NCI-H1105 (cell line): ENCODE data around the gene RPL10.

Experiments used
- DNase-seq: peaks from one replicate; lab custom pipeline; 2025; lab: John Stamatoyannopoulos, UW

The RPL10 gene

DNA sequence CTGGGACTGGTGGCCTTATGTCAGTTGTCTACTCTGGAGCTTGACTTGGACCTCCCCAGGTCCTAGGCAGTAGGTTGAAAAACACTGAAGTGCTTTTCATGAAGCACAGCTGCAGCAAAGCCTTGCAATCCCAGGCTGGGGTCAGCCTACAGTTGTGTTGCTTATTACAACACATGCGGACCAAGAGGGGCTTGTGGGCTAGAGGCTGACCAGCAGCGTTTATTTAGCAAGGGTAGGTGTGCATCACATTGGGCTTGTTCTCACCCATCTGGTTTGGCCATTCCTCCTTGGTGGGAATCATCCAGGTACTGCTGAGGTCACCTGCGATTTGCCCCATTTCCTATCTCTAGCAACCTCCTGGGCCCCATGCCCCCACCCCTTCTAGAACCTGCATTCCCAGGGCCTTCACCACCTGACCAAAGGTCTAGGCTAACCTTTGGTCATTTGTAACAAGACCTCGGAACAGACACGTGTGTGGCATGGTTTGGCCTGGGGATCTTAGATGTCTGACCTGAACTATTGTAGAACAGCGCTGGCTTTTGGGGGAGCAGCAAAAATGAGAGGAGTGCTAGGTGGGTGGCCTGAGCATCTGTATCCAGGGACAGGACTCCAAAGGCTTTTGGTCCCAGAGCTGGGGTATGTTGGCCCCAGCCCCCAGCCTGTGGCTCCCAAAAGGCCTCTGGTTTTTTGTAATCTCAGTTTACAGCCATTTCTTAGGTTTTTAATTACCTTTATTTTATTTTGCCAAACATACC, 3.0 kb downstream of the RPL10 start:
- no peak for DNase-seq

DNA sequence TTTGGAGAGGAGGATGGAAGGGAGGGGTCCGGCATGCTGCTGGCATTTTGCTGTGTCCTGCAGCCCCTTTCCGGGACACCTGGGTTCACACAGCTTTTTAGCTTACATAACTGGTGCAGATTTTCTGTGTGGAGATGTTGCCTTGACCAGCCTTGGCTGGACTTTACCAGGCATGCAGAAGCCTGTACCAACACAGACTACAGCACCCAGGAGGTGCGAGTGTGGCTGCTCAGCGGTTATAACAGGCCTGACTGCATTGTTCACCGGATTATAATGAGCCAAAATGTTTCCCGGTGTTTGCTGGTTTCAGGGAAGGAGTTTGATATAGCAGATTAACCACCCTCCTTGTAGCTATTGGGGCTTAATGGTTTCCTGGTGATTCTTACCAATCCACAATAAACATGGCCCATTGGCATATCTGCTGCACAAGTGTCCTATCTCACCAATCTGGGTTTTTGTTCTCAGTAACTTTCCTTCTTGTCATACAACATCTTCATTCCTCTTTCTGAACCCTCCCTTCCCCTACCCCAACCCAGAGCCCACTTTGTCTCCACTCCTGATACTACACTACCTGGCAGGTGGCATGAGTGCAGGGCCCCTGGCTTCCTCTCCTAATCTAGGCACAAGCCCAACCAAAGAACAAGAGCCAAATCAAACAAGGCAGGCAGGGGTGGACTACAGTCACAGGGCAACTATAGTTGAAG, 3.9 kb downstream of the RPL10 start:
- no peak for DNase-seq

DNA sequence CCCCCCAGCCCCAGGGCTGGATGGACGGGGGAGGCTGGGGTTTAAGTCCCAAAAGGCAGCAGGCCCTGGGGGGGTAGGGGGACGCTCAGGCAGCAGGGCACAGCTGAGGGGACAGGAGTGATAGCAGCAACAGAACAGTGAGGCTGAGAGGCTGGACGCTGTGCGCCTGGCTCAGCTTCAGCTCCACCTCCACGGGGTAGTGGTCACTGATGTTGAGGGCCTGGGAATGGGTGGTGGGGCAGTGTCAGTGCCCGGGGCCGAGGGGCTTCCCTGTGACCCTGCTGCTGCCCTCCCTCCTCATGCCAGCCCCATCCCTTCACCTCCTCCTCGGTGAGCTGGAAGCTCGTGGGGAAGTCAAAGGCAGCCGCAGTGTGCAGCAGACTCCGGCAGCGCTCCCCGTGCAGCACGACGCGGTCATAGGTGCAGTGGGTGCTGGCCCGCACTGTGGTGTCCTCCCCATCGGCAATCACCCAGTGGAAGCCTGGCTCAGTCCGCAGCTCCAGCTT, 4.5 kb downstream of the RPL10 start:
- DNase-seq: no peak

DNA sequence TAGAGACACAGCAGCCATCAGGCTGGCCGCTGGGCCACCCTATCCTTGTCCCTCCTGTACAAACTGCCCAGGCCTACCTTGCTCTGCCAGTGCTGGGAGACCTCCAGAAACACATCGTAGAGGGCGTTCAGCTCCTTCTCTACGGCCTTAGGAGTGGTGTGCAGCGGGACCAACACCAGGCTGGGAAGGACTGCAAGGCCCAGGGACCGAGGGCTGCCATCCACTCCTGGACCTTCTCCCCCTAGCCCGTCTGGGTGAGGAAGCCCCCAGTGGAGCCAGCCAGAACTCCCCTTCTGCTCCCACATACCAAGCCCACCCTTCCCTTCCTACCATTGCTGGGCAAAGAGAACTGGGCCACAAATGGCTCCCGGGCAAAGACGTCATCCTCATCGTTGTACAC, 5.0 kb downstream of the RPL10 start:
- no peak for DNase-seq

DNA sequence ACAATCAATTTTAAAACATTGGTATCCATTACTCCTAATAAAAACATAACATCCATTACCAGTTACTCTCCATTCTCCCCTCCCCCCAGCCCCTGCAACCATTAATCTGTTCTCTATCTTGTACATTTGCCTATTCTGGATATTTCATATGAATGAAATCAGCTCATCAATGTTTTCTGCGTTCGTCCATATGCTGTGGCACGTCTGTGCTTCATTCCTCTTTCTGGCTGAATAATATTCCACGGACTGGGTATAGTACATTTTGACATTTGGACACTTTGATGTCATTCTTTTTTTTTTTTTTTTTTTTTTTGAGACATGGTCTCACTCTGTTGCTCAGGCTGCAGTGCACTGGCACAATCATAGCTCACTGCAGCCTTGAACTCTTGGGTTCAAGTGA, 5.7 kb downstream of the RPL10 start:
- DNase-seq: no peak

DNA sequence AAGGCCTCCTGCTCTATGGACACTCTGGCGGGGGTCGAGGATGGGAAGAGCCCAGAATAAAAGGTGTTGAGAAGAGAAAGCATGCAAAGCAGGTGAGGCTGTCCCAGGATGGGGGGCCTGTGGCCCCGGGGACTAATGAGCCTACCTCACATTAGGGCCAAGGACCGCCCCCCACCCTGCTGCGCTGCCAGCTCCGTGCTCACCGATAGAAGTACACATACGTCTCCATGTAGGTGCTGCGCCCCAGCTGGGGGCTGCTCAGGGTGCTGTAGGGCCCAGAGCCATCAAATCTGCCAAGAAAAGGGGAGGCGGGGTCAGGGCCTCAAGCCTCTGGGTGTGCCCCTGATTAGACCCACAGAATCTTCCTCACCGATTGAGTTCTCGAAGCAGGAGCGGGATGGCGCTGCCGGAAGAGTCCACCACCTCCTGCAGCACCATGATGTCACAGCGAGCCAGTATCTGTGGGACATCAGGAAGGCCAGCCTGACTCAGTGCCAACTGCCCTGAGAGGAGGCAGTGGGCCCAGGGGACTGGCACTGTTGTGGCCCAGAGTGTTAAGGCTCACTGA, 6.5 kb downstream of the RPL10 start:
- DNase-seq: no peak

DNA sequence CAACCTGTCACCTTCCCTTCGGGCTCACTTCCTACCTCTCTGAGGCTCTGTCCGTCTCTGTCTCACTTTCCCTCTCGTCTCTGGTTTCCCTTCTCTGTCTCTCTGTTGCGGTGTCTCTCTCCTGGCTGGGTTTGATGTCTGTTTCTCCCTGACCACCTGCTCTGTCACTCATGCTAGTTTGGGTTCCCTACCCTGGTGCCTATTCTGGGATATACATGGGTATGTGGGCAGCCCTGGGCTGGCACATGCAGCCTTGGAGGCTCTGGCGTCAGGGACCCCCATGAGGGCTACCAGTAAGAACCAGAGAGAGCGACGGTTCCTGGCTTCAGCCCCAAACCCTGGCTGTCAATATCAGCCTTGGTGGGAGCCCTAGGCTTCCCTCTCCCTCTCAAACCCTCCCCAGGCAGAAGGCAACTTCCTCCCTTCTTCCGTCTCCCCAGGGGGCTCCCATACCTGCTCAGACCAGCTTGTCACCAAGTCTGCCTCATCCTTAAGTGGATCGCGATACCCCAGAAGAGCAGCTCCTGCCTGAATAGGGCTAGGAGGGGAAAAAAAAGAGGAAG, 10.6 kb downstream of the RPL10 start:
- no peak for DNase-seq

DNA sequence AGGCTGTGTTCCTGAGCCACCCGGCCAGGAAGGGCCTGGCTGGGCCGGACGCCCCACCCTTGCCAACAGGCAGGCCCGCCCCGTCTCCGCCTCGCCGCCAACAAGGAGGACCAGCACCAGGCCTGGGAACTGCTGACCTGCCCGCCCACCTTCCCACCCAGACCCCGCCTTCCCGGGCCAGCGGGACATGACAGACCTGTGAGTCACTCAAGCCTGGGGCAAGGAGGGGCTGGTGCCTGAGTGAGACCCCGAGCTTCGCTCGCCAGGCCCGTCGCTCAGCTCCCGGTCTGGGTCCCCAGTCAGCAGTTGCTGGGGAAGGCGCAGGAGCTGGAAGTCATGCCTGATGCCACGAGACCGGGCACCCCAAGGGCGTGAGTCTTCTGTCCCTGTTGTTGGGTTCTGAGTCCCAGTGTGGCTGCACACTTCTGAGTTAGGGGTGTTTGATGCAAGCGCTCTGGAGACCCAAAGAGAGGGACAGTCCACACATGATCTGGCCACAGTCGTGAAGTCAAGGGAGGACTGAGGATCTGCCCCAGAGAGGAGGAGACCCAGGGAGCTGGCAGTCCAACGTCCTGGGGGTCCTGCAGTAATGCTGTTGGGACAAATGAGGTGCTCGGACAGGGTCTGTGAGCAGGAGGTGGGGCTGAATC, 11.2 kb downstream of the RPL10 start, which contains the start of gene DNASE1L1:
Gene DNASE1L1, minus strand, starts transcription at position 33 of the 650 bp plus-strand sequence. CDS start 3,686 bp downstream, outside the sequence.
- no peak for DNase-seq

DNA sequence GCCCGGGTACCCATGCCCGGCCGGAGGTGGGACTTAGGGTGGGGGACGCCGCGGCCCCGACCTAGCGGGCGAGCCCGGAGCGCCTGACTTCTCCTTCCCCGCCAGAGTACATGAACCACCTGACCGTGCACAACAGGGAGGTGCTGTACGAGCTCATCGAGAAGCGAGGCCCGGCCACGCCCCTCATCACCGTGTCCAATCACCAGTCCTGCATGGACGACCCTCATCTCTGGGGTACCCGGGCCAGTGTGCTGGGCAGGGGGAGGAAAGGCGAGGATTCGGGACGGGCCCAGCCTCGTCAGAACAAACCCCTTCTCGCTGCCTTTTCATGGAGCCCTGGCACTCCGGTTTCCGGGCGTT, 13.8 kb downstream of the RPL10 start:
- DNase-seq: peak; percentile 78

DNA sequence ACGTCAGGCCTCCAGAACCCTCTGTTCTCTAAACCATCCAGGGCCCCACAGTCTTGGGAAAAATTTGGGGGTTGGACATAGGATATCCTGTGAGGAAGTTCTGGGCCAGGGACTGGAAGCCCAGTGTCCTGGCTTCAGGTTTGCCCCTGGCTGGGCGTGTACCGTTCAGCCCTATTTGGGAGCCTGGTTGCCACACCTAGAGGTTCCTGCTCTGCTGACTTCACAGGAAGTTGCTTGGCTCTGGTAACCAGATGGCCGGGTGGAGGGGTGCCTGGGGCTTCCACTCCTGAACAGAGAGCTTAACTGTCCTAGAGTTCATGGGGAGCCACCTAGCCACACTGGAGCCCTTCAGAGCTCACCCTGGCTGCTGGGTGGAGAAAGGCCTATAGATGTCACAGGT, 14.3 kb downstream of the RPL10 start:
- DNase-seq: no peak

DNA sequence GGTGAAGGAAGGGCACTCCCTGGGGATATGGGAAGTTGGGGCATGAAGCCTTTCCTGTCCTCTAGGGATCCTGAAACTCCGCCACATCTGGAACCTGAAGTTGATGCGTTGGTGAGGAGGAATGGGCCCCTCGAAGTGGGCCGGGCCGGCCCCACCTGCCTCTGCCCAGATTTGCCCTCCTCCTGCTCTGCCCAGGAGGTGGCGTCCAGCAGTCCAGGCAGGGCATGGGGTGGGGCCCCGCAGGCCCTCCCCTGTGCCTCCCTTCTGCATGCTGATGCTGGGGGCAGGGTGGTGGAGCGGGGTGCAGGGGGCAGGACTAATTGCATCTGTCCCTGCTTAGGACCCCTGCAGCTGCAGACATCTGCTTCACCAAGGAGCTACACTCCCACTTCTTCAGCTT, 15.0 kb downstream of the RPL10 start:
- DNase-seq: no peak

DNA sequence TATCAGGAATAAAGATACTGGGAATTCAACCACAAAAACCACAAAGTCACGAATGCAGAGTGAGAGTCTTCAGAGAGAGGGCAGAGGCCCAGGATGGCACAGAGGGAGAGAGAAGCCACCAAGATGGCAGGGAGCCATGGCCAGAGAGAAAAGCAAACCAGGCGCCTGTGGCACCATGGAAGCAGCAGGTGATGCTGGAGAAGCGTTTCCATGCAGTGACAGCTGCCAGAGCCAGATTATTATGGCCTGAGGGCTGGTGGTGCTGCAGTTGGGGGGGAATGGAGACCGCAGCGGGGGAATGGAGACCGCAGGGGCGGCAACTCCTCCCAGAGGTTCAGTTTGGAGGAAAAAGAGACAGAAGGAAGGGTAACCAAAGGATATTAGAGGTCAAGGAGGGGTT, 19.0 kb downstream of the RPL10 start:
- DNase-seq: peak; percentile 86

DNA sequence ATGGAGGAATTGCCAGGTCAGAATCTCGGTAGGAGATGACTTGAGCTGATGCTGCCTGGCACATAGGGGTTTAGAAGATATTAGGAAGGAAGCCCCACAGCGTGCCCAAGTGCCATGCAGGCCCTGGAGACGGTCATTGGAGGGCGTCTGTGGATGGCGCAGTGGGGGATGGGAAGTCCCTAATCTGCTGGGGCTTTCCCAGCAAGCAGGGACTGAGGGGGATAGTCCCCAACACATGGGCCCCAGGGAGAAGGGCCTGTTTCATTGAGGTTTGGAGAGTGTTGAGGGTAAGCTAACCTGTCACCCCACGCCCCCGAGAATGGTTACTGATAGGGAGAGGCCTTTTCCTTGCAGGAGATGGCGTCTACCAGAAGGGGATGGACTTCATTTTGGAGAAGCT, 21.0 kb downstream of the RPL10 start:
- no peak for DNase-seq

DNA sequence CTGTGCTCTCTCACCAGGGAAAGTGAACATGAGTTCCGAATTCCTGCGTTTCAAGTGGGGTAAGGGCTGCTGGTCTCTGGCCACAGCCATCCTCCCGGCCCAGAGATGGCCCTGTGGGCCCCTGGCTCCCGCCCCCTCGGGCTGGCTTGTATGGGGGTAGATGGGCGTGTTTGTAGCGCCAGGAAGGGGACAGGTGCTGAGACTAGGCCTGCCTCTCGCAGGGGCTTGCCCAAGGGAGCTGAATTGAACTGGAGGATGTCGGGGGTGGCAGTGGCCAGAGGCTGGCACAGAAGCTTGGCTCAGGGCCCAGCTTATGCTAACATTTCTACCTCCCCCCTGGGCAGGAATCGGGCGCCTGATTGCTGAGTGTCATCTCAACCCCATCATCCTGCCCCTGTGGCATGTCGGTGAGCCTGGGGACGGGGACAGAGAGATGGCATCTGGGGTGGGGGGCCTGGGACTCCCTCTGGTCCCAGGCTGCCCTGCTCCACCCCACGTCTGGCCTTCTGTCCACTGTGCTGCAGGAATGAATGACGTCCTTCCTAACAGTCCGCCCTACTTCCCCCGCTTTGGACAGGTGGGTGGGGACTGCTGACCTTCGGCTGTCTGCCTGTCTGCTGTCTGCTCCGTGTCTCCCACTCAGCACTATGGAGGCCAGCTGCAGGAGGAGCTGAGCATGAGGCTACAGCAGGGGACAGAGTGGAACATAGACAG, 21.7 kb downstream of the RPL10 start:
- DNase-seq: peak; percentile 92

DNA sequence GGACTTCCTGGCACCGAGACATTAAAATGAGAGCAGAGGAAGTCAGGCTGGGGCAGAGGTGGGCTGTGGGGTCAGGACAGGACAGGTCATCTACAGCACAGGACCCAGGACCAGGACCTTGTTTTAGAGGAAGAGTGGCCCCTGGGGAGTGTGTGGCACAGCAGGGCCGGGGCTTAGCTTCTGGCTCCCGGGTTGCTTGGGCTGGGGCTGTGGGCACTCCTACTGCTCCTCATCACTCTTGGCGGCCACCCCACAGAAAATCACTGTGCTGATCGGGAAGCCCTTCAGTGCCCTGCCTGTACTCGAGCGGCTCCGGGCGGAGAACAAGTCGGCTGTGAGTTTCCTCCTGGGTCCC, 22.2 kb downstream of the RPL10 start:
- no peak for DNase-seq

DNA sequence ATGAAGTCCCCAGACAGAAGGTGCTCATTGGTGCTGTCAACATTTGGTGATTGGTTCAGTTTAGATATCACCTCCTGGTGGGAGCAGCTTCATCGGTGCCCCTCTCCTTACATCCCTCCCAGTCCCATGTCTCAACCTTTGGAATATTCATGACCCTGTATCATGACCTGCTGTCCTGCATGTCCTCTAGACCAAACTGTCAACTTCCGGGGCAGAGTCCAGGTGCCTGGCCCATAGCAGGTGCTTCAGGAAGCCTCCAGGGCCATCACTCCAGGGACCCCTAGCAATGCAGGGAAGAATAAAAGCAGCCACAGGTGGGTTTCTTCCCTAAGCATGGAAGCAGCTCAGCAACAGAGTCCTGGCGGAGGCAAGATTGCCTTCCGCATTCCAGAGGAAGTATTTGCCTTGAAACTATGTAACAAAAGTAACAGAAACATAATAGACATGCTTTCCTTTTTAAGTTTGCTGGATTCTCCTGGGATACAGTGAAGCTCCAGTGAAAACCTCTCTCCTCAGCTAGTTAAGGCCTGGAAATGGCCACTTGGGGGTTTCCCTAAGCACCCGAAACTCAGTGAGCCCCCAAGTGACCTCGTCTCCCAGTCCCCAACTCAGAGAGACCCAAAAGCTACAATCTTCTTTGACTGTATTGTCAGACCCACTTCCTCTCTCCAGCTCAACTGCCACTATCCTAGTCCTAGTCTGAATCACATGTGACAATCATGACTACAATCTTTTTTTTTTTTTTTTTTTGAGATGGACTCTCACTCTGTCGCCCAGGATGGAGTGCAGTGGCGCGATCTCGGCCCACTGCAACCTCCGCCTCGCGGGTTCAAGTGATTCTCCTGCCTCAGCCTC, 29.0 kb downstream of the RPL10 start:
- no peak for DNase-seq

DNA sequence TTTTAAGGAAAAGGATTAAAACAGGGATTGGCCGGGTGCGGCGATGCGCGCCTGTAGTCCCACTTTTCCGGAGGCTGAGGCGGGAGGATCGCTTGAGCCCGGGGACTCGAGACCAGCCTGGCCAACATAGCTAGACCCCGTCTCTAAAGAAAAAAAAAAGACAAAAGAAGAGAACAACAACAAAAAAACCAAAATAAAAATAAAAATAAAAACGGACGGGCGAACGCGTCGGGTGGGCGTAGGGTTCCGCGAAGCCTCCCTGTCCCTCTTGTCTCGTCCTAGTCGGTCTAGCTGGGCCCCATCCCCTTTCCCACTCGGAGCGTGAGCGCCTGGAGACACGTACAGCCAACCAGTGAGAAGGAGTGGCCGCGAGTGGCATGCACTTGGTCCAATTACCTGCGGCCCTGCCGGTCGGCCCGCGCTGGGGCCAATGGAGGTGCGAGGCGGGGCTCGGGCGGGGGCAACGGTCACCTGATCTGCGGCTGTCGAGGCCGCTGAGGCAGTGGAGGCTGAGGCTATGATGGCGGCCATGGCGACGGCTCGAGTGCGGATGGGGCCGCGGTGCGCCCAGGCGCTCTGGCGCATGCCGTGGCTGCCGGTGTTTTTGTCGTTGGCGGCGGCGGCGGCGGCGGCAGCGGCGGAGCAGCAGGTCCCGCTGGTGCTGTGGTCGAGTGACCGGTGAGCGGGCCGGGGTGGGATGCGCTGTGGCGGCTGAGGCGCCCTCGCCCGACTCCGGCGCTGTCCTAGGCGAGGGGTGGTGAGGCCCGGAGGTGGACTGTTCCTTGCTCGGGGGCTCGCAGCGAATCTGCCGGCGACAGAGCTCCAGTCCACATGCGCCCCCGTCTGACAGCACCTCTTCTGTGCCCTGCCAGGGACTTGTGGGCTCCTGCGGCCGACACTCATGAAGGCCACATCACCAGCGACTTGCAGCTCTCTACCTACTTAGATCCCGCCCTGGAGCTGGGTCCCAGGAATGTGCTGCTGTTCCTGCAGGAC, 30.3 kb downstream of the RPL10 start, which contains the start of gene ATP6AP1:
Gene ATP6AP1, plus strand, starts transcription at position 502 of the 996 bp plus-strand sequence. Its CDS starts 16 bp downstream, at position 518.
- DNase-seq: peak; percentile 97

DNA sequence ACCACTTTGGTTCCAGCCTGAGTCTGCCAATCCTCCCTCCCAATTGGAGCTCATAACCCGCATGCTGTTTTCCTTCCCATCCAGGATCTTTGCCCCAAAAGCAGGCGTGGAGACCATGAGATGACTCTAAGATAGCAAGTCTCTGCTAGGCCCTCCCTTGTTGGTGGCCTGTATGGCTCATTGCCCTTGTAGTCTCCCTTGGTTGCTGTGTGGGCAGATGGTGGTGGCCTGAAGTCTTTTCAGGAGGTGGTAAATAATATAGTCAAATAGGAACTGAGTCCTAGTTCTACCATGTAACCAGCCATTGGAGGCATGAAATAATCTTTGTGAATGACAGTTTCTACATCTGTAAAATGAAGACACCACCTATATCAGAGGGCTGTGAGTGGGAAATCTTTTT, 31.5 kb downstream of the RPL10 start:
- DNase-seq: no peak

DNA sequence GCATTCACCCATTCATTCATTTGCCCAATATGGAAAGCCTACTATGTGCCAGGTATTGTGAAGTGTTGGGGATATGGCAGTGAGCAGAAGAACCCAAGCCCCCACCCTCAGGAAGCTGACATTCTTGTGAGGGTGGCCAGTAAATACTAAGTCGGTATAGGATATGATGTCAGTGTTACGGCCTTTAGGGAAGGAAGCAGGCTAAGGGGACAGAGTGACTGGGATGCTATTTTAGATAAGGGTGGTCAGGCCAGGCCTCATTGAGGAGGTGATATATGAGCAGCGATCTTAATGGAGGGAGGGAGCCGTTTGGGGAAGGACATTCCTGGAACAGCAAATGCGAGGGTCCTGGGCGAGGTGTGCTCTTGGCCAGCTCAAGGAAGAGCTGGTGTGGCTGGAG, 32.3 kb downstream of the RPL10 start:
- DNase-seq: no peak
